Stimulated activated CD4-positive, alpha-beta T cell treated with anti-CD3 and anti-CD28 coated beads, Interleukin-15, amount 100 ng/mL, for 1 hour (primary cell): ENCODE data around the gene FCER1G.
"Not testable (repeated sequence)": the region's sequence is repeated elsewhere in the genome, so short reads cannot be mapped to it uniquely, and the experiment has no call there.

Experiments
- DNase-seq, 2 donors: peaks; one replicate each; pipeline ENCODE4 v3.0.0-alpha.2; 2020; ENCODE audit warnings: low read depth in 1 of 2, low spot score in 1 of 2

The FCER1G gene

GRCh38 chr1:161206411-161207140, 8.5 kb upstream of the FCER1G start:
- DNase-seq = no peak

DNA sequence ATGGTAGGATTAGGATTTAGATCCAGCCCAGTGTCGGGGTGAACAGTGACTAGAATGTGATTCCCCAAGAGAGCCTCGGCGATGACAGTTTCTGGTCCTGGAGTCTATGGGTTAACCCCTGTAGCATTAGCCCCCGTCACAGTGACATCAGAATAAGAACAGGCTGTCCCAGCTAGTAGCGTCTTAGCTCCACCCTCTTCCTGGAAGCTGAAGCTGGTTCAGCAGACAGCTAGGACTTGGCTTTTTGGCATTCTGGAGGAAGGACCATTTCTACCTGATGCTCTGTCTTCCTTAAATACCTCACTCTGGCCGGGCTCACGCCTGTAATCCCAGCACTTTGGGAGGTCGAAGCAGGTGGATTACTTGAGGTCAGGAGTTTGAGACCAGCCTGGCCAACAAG, 7.9 kb upstream of the FCER1G start:
- no peak for DNase-seq

DNA sequence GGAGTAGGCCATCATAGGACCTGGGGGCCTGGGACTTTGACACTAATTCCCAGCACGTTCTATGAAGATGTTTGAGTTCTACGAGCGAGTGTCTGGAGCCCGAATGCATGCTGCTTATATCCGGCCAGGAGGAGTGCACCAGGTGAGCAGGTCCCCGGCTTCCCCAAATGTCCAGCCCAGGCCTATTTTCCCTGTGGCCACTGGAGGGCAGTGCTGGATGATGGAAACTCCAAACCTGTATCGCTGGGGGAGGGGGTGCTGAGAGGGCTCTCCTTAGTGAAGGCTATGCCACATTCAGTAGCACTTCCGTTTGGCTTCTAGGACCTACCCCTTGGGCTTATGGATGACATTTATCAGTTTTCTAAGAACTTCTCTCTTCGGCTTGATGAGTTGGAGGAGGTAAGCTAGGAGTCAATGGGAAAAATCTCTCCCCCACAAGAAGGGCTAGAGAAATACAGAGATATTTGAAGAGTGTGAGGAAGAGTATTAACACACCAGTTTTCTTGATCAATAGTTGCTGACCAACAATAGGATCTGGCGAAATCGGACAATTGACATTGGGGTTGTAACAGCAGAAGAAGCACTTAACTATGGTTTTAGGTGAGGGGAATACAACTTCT, 5.2 kb upstream of the FCER1G start:
- peak; percentile 42 to 50 for DNase-seq

DNA sequence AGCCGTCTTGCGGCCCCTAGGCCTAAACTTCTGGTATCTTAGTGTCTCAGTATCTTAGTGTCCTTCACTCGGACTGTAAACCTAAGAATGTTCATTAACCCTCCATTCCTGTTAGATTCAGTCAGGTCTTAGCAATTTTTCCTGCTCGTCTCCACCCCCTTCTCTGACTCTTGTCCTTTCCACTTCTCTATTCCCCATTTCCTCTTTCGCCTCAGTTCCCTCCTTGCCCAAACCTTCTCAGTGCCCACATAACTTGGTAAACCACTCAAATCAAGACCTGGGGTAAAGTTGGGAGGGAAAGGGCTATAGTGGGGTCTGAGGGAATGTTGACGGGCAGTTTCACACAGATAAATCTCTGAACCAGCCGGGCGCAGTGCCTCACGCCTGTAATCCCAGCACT, 726 bp upstream of the FCER1G start:
- DNase-seq = no peak

GRCh38 chr1:161216945-161217712, 2.0 kb downstream of the FCER1G start:
- DNase-seq = no peak

GRCh38 chr1:161217831-161218230, 2.7 kb downstream of the FCER1G start:
- DNase-seq = no peak

DNA sequence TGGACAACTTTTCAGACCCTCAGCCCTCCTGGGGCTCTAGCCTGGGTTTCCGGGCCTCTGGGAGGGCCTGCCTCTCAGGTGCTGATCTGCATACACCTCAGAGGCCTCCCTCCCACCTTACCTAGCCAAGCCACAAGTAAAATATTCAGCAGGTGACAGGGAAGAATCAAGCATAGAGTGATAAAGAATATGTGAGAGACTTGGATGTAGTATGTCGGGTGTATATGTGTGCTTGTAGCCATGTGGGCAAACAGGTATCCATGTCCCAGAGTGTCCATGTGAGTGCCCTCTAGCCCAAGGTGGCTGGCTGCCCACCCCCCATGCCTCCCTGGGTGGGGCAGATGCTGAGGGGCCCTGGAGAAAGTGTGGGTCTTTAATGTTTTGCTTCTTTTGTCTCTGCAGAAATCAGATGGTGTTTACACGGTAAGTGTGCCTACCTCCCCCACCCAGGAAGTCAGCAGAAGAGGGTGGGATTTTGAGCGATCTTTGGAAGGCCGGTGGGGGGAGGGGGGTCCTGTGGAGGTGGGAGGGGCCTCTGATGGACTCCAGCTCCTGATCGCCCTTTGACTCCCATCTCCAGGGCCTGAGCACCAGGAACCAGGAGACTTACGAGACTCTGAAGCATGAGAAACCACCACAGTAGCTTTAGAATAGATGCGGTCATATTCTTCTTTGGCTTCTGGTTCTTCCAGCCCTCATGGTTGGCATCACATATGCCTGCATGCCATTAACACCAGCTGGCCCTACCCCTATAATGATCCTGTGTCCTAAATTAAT, 3.4 kb downstream of the FCER1G start:
- DNase-seq = no peak

- DNase-seq = no peak
These were observed 4.2 kb downstream of the FCER1G start for GRCh38 chr1:161219078-161219892.

DNA sequence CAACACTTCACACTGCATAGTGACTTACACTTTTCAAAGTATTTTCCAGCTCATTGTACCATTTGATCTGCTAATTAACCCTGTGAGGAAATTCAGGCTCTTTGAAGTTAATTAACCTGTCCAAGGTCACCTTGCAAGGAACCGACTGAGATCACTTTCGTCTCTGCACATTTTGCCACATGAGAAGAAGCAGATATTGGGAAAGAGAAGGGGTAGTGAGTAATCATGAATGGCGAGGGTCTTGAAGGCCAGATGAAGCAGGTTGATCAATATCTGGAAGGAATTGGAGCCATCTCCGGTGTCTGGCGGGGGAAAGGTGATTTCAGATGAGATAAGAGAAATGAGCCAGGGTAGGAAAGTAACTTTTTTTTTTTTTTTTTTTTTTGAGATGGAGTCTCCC, 4.9 kb downstream of the FCER1G start:
- DNase-seq = no peak

DNA sequence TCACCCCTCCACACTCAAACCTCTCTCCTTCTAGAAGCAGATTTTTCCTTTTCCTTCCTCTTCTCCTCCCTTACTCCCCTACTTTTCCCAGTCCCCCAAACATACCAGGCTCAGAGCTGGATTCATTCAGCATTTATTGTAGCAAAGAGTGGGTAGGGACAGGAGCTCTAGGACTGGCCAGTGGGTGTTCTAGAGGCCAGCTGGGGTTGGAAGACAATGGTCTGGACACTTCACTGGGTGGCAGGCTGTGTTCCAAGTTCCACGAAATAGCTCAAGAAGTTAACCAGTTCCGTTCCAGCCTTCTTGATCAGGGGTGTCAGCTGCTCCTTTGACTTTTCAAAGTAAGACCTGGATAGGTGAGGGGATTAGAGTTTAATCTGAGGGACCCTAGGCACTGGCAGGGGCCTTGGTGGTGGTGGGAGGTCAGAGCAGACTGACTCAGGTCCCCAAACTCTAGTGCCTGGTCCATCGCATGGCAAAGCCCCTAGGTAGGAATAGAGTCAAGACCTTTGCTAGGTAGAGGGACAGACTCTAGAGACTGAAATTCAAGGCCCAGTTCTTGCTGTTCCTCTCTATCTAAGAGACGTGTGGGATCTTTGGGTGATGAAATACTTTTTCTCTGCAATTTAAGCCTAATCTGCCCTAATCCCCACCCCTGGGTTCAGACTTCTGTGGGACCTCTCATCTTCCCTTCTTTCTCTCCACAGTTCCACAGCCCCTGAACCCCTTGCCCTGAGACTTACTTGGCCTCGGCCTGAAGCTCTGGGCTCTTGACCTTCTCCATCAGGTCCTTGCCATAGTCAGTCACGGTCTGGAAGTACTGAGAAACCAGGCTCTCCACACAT, 7.3 kb downstream of the FCER1G start:
- no peak for DNase-seq

GRCh38 chr1:161223805-161224694, 9.0 kb downstream of the FCER1G start:
- no peak for DNase-seq

DNA sequence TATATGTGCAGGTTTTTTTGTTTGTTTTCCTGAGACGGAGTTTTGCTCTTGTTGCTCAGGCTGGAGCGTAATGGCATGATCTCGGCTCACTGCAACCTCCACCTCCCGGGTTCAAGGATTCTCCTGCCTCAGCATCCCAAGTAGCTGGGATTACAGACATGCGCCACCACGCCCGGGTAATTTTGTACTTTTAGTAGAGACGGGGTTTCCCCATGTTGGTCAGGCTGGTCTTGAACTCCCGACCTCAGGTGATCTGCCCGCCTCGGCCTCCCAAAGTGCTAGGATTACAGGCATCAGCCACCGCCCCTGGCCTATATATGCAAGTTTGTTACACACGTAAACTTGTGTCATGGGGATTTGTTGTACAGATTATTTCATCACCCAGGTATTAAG, 9.6 kb downstream of the FCER1G start:
- not testable (repeated sequence) for DNase-seq

GRCh38 chr1:161225178-161225533, 10.1 kb downstream of the FCER1G start:
- DNase-seq = no peak

DNA sequence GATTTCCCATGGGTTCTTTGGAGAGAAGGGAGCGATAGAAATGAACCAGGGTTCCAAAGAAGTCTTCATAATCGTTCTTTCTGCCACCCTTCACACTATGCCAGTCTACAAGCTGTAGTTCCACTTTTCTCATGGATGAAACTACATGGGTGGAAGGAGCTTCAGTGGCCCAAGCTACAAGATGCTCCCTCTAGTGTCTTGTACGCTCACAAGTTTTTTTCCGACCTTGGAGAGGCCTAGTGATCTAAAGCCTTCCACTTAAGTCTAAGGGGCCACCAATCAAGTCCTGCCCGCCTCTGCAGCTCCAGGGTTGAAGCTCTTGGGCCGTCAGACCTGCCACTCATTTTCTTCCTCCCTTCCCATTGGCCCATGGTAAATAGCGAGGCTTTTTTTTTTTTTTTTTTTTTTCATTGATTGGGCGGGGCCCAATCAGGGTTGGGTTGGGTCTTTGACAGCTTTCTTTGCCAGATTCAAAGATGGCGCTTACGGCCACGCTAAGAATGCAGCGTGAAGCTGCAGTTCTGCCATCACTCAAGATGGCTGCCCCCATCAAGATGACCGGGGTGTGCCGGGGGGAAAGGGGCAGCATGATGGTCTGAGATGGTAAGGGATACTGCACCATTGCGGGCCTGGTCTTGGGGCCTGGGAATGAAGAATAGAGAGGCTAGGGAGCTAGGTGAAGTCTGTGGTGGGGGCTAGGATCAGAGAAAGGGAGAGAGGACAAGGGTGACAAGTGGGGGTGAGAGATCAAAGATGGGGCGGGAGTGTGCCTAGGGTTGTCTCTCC, 10.6 kb downstream of the FCER1G start, which contains the start of gene TOMM40L:
Gene TOMM40L, plus strand, starts transcription at position 527 of the 786 bp plus-strand sequence. CDS start 430 bp downstream, outside the sequence.
- DNase-seq = peak; percentile 69 to 75

- DNase-seq = no peak
These were observed 11.2 kb downstream of the FCER1G start for GRCh38 chr1:161226320-161226711.

DNA sequence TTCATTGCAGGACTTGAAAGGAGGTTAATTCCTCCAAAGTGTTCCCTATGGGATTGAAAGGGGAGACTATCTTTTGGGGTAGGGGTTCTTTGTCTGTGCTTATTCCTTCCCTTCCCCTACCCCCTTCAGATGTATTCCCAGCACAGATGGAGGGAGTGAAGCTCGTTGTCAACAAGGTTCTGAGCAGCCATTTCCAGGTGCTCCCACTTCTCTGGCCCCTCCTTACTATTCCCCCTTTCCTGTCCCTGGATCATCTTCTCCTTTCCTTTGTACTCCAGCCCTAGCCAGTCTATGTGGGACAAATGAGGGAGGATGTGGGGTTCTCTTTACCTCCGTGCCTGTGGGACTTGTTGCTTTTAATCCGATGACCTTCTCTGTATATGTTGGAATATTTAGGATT, 11.7 kb downstream of the FCER1G start:
- no peak for DNase-seq

GRCh38 chr1:161227196-161227871, 12.2 kb downstream of the FCER1G start:
- peak; percentile 75 to 79 for DNase-seq
